GM23338 (cell line): ENCODE data around the gene APOB.

Source experiments
- CREB1 ChIP-seq: fragments of 250-450 bp; sonication (Bioruptor Pico); IDR thresholded peaks from 2 replicates; pipeline ENCODE4 v1.5.0; 2020; ENCODE audit warnings: low read depth, mild to moderate bottlenecking, moderate library complexity
- CTCF ChIP-seq, 2 experiments: fragments of 200-600 bp in 1 of 2; sonication (generic) in 1 of 2; conservative IDR thresholded peaks; 2 replicates each; pipeline versions ENCODE4 v1.5.1 to v1.6.1; 2016 to 2017; ENCODE audit warnings: antibody characterized with exemption in 2 of 2, low read depth in 2 of 2, mild to moderate bottlenecking in 2 of 2, moderate library complexity in 1 of 2
- EZH2 ChIP-seq: fragments of 200-600 bp; sonication (generic); IDR thresholded peaks from one replicate; pipeline ENCODE4 v1.8.0; 2017; ENCODE audit warnings: antibody characterized with exemption, mild to moderate bottlenecking, low read depth; ENCODE audit not compliant: unreplicated experiment
- EZH2phosphoT487 ChIP-seq: fragments of 200-600 bp; sonication (generic); IDR thresholded peaks from one replicate; pipeline ENCODE4 v1.8.1; 2018; ENCODE audit warnings: antibody characterized with exemption; ENCODE audit not compliant: unreplicated experiment
- JUNB ChIP-seq: IDR thresholded peaks from one replicate; pipeline ENCODE4 v1.6.1; 2016; ENCODE audit warnings: antibody characterized with exemption; ENCODE audit not compliant: unreplicated experiment
- POLR2AphosphoS5 ChIP-seq: IDR thresholded peaks from 2 replicates; pipeline ENCODE4 v1.6.1; 2016; ENCODE audit warnings: antibody characterized with exemption, low read depth
- REST ChIP-seq: IDR thresholded peaks from one replicate; pipeline ENCODE4 v1.6.1; 2018; ENCODE audit warnings: antibody characterized with exemption; ENCODE audit not compliant: unreplicated experiment
- STAT1 ChIP-seq: IDR thresholded peaks from one replicate; pipeline ENCODE4 v1.6.1; 2016; ENCODE audit warnings: antibody characterized with exemption; ENCODE audit not compliant: unreplicated experiment
- ZNF114 ChIP-seq: fragments of 250-450 bp; sonication (Bioruptor Pico); IDR thresholded peaks from 2 replicates; pipeline ENCODE4 v1.5.0; 2020; ENCODE audit warnings: mild to moderate bottlenecking, moderate library complexity

DNA sequence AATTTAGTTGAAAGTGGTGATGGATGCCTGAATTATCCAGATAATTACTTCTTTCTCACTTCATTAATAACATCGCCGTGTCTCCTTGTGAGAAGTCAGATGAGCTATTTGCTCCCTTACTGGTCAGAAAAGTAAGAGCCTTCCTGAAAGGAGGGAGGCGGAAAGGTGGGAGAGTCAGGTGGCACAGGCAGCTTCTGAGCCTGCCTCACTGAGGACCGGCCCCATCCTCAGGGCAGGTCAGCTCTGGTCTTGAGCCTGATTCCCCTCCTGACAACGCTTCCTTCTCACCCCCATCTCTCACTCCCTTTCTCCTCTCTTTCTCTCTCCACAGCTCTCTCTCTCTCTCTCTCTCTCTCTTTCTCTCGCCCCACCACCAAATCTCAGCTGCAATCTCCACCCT lies 10.1 kb upstream of the APOB start:
- TF ChIP-seq POLR2AphosphoS5 (no peak), CTCF (conservative IDR thresholded peaks at IDR 0.05; ENCODE audit: low read depth in 2 of 2) (no peak), REST (no peak), JUNB (no peak), STAT1 (no peak), EZH2phosphoT487 (no peak), CREB1 (CRISPR knock-in tag) (no peak), EZH2 (no peak), ZNF114 (CRISPR knock-in tag) (no peak)
